Thyroid gland (tissue), 4 donors: Measurements from ENCODE around the gene SEMA6B.

Experiments
- CTCF ChIP-seq, 6 experiments: fragments of 200-600 bp in 3 of 6; fragments of 450-650 bp in 3 of 6; sonication (generic) in 3 of 6; IDR thresholded peaks; one replicate each; pipeline ENCODE4 v1.5.1; 2016 to 2019; ENCODE audit warnings: antibody characterized with exemption in 6 of 6, mild to moderate bottlenecking in 2 of 6, inconsistent platforms in 1 of 6, moderate library complexity in 1 of 6
- POLR2A ChIP-seq, 2 donors: fragments of 450-650 bp; IDR thresholded peaks; one replicate each; pipeline ENCODE4 v1.6.1; 2017; ENCODE audit warnings: antibody characterized with exemption in 2 of 2, mild to moderate bottlenecking in 2 of 2, moderate library complexity in 1 of 2

- TF ChIP-seq CTCF (IDR thresholded peaks at IDR 0.05): no peak
- TF ChIP-seq POLR2A (IDR thresholded peaks at IDR 0.05): no peak
Measured at GRCh38 chr19:4557144-4557970, 2.1 kb downstream of the SEMA6B start.
